C4-2B (cell line): ENCODE measurements around the gene DMTF1.

Experiments used
- H3K27ac ChIP-seq: fragments of 450-650 bp; 2 replicates; pipeline ENCODE4 v1.5.1; 2017
- ZFX ChIP-seq: fragments of 450-650 bp; IDR thresholded peaks from 2 replicates; pipeline ENCODE4 v1.6.1; 2017
- TF ChIP-seq, protein P1 (sequence below): fragments of 450-650 bp; conservative IDR thresholded peaks from 2 replicates; pipeline ENCODE4 v1.5.1; 2017; ENCODE audit warnings: mild to moderate bottlenecking

DMTF1 gene

DNA sequence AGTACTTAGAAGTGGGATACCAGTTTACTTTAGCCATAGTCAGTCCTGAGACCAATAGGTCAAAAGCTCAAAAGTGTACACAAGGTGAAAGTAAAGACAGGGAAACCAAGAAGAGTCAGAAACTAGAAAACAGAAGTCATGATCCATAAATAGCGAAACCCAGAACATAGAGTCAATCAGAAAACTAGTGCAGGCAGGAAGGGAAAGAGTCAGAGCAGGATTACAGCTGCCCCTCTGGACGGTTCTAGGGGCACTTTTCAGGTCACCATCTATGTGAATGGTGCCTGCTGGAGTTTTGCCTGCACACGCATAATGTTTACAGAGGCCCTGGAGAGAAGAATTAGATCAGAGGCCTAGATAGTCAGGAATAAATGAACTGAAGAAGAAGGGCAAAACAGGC, 22.4 kb upstream of the DMTF1 start:
- no peak overlapping the region for H3K27ac ChIP-seq
- no peak for TF ChIP-seq ZFX
- TF ChIP-seq, protein P1, sequence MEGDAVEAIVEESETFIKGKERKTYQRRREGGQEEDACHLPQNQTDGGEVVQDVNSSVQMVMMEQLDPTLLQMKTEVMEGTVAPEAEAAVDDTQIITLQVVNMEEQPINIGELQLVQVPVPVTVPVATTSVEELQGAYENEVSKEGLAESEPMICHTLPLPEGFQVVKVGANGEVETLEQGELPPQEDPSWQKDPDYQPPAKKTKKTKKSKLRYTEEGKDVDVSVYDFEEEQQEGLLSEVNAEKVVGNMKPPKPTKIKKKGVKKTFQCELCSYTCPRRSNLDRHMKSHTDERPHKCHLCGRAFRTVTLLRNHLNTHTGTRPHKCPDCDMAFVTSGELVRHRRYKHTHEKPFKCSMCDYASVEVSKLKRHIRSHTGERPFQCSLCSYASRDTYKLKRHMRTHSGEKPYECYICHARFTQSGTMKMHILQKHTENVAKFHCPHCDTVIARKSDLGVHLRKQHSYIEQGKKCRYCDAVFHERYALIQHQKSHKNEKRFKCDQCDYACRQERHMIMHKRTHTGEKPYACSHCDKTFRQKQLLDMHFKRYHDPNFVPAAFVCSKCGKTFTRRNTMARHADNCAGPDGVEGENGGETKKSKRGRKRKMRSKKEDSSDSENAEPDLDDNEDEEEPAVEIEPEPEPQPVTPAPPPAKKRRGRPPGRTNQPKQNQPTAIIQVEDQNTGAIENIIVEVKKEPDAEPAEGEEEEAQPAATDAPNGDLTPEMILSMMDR: no peak

DNA sequence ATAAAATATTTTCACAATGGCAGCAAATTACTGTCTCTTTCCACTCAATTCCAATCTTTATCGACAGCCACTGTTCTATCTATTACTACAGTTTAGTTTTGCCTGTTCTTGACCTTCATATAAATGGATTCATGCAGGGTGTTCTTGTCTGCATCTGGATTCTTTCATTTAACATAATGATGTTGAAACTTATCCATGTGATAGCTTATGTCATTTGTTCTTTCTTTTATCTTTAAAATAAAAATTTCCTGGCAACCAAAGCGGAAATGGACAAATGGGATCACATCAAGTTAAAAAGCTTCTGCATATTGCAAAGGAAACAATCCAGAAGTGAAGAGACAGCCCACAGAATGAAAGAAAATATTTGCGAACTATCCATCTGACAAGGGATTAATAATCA, 20.5 kb upstream of the DMTF1 start:
- TF ChIP-seq, protein P1: no peak
- no peak for TF ChIP-seq ZFX
- no peak overlapping the region for H3K27ac ChIP-seq

DNA sequence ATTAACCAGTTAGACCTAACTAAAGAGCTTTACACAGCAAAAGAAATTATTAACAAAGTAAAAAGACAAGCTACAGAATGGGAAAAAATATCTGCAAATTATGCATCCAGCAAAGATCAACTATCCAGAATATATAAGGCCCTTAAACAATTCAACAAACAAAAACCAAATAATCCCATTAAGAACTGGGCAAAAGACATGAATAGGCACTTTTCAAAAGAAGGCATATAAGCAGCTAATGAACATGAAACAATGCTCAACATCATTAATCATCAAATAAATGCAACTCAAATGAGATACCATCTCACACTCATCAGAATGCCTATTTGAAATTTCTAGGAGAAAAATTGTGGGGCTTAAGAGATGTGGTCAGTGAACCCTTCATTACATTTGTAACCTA, 15.0 kb upstream of the DMTF1 start:
- no peak overlapping the region for H3K27ac ChIP-seq
- TF ChIP-seq, protein P1: no peak
- no peak for TF ChIP-seq ZFX

DNA sequence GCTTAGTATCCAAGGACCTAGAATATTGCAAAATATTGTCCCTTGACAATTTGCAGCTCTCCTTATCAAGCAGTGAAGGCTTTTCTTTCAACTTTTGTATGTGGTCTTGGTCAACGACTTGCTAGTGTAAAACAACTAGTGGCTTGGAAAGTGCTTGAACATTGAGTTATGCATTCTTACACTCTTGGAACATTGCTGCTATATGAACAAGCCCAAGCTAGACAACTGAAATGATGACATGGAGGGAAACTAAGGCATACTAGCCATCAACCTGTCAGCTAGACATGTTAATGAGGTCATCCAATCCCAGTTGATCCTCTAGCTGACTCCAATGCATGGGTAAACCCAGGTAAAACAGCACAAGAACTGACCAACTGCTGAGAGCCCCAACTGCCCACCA, 12.7 kb upstream of the DMTF1 start:
- H3K27ac ChIP-seq: no peak overlapping the region
- TF ChIP-seq ZFX: no peak

DNA sequence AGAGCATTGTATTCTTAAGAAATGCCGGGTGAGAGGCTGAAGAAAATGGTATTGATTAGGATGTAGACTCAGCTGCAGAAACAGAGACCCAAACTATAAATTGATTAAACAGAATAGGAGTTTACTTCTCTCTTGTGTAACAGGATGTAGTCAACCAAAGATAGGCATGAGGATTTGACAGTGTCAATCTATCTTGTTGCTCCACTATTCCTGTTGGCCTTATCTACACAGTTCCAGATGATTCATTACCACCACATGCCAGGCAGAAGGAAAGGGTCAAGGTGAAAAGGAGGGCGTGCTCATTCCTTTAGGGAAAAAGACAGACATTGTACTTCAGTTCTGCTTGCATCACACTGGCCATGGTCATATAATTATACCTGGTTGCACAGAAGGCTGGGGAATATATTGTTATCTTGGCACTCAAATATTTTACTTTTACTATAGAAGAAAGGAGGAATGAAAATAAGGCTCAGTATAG, 11.9 kb upstream of the DMTF1 start:
- no peak overlapping the region for H3K27ac ChIP-seq
- TF ChIP-seq, protein P1: no peak
- TF ChIP-seq ZFX: no peak

DNA sequence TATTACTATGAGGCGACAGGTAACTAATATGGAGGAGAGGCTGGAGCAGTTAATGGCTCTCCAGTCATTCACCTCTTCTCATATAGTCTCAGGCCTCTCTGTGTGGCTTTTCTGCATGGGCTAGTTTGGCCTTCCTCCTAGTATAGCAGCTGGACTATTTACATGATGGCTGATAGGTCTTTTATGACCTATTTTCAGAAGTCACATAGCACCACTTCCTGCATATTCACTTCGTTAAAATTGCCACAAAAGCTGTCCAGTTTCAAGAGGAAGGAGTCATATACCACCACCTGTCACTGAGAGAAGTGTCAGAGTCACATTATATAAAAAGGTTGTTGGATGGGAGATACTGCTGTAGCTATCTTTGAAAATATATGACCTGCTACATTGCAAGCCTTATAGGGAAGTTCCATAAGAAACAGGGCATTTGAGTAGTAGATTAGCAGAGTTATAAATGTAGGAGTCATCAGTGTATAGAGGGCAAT, 8.0 kb upstream of the DMTF1 start:
- H3K27ac ChIP-seq: no peak overlapping the region
- TF ChIP-seq ZFX: no peak
- TF ChIP-seq, protein P1: no peak

DNA sequence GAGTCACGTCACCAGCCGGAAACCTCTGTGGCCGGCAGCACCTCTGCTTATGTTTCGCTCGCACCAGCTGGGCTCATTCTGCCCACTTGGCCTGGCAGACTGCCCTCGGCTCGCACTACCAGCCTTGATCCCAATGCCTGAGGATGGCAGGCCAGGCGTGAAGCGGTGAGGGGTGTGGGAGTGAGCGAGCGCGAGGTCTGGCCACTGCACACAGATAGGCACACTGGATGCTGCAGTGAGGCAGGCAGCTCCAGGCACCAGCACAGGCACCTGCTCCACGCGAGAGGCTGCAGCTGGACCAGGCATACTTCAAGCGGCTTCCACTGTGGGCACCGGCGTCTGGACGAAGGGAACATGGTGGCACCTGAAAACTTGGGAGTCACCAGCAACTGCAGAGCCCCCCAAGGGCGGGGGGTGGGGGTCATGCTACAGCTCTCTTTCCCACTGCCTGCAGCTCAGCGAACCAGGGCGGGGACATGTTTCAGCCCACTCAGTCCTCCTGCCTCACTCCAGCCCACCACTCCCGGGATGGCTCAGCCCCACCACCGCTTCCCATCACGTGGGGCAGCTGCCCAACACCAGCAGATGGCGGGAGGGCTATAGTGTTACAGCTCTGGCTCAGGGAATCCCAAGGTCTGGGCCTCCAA, 5.4 kb upstream of the DMTF1 start:
- TF ChIP-seq, protein P1: no peak
- TF ChIP-seq ZFX: no peak
- H3K27ac ChIP-seq: no peak overlapping the region

DNA sequence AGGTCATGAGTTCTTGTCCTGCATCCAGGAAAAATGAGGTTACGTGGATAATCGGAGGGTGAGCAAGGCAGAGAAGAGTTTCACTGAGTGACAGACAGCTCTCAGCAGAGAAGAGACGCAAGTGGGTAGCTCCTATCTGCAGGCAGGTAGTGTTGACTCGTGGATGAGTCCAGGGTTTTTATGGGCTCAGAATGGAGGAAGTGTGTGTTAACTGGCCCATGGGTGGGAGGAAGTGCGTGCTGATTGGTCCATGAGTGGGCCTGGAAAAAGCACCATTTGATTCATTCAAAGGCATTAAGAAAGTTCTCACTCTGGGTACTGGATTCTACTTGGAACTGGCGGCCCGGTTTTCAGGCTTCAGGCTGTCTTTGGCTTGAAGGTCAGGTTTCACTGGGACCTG, 4.8 kb upstream of the DMTF1 start:
- no peak overlapping the region for H3K27ac ChIP-seq
- TF ChIP-seq, protein P1: no peak
- no peak for TF ChIP-seq ZFX
